HK-2 (cell line): ENCODE measurements around the gene BOD1.

ENCODE experiments used
- DNase-seq: peaks from one replicate; pipeline ENCODE4 v3.0.0-alpha.2; 2018; ENCODE audit not compliant: unreplicated experiment

Gene BOD1

DNA sequence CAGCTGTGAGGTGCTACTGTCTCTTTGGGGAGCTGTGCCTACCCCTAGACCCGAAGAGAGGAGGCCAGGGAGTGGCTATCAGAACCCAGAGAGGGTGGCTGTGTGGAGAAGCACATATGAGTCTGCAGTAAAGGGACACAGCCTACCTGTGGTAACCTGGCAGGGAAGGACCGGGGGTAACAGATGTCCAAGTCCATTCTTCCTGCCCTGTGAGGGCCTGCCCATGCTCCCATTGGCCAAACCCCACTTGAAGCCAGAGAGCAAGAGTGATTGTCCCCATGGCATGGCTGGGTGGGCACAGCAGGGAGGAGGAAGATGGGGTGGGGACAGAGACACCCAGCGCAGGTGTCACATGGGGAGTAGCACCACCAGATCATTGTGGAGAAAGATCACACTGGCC lies 39.3 kb downstream of the BOD1 start:
- DNase-seq: no peak

DNA sequence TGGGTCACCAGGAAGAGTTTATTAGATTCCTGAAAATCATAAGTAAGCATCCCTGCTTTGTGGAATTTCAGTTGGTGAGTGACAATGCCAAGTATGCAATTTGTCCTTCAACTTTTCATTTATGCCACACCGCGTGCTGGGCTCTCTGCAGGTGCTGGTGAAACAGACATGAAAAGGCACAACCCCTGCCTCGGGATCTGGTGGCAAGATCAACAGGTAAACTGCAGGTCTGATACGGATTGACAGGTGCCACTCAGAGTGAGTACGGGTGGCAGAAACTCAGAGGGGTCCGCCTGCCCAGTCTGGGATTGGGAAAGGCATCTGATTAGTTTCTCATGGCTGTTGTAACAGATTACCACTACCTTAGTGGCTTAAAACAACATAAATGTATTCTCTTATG lies 40.5 kb downstream of the BOD1 start:
- DNase-seq: no peak

DNA sequence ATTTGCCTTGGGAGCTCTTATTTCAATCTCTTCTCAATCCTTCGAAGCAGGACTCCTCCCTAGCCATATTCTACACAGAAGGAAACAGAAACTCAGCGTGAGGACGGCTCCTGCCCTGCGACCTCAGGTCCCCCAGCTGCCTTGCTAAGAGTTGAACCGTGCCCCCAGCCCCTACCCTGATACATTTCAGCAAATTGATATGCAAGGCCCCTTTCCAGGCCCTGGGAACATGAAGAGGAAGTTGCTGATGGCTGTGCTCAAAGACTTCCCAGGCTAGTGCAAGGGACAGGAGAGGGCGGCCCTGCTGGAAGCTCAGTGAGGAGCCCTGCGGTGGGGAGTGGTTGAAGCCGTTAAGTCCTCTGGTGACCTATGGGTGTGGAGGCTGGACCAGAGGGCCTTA lies 41.5 kb downstream of the BOD1 start:
- DNase-seq: no peak

DNA sequence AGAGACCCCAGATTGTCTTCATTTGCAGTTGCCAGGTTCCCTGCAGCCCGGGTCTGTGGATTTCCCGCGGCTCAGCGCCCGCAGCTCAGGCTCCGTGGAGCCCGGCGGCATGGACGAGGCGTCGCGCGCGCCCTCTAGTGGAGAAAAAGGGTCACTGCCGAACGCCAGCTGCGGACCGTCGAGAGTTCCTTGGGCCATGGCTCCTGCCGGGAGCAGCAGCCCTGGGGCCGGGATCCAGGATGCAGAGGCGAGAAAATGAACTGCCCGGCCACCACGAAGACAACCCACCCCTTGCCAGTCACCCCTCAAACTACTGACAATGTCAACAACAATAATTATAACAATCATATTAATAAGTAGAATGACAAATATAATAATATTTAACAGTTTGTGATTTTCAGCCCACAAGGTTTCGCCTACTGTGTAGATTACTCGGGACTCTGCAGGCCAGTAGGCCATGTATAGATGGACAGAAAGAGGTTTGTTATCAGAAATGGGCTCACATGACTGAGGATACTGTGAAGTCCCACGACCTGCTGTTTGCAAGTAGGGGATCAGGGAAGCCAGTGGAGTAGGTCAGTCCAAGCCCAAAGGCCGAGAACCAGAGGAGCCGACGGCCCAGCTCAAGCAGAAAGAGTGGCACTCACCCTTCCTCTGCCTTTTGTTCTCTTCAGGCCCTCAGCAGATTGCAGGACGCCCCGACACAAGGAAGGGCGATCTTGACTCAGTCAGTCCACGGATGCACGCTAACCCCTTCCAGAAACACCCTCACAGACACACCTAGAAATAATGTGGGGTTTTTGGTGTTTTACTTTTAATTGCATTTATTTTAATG lies 43.1 kb downstream of the BOD1 start:
- DNase-seq: peak; percentile 84

- DNase-seq: no peak
These were observed 43.9 kb downstream of the BOD1 start for GRCh38 chr5:173572431-173573125.

GRCh38 chr5:173570321-173571090 lies 45.9 kb downstream of the BOD1 start:
- no peak for DNase-seq

DNA sequence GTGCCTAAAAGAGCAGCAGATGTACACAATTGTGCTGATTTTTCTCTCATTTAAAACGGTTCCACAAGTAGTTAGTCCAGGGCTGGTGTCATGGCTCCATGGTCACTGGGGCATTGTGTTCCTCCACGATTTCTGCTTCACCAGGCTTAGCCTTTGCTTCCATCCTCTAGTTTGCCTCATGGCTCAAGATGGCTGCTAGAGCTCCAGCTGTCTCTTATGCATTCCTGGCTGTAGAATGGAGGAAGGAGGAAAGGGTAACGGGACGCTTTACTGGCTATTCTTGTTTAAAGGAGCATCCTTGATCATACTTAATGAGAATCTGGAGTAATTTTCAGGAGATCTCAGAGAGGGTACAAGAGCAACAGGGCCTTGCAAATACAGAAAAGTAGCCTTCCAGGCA lies 47.7 kb downstream of the BOD1 start:
- no peak for DNase-seq

GRCh38 chr5:173568128-173568527 lies 48.3 kb downstream of the BOD1 start:
- DNase-seq: no peak

DNA sequence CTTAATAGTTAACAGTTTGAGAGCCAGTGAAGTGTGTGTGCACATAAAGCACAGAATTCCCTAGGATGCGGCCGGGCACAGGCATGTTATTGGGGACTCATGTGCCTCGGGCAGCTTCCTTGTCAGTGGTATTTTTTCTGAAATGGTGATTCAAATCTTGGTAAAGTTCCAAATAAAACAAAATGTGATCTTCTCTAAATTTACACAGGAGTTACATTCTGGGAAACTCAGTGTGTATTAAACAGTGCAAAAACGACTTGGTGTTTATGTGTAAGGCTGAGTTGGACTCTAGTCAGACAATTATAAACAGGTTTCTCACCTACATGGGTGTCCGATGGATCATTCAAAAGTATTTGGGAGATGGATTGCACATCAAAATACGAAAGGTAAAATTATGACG lies 48.9 kb downstream of the BOD1 start:
- no peak for DNase-seq

GRCh38 chr5:173565491-173566072 lies 50.9 kb downstream of the BOD1 start:
- DNase-seq: no peak

DNA sequence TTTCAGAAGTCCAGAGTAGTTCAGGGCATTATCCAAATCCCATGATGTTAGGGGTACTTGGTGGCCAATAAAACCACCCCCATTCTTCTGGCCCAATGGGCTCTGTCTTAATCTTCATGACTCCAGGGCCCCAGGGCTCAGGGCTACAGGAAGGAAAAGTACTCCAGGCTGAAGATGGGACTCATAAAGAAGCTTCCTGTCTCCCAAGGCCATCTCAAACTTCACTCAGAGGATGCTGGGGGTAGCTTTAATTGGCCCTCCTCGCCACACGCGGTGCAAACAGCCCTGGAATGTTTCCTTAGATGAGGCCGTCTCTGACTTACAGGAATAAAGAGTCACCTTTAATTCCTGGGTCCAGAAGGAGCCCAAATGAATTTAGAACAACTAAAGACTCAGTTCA lies 52.3 kb downstream of the BOD1 start:
- no peak for DNase-seq

- no peak for DNase-seq
These were observed 53.2 kb downstream of the BOD1 start for GRCh38 chr5:173563246-173563645.

- DNase-seq: no peak
These were observed 54.0 kb downstream of the BOD1 start for GRCh38 chr5:173562451-173562850.
